ENCODE data around the gene B3GNT2.

Gene B3GNT2

DNA sequence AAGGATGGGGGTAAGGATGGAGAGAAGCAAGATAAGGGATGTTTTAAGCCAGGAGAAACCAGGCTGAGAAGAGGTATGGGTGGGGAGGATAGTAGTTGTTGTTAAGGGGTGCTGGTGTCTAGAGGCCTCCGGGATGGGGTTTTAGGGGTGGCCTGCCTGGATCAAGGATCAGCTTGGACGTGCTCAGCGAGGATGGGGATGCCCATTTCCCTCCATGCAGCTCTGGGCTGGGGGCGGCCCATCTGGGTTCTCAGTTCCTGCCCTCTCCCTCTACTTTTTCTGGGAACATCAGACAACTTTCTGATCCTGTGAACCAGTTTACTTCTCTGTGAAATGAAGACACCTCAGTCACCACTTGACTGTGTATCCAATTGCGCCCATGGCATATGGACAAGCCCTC is 10.1 kb downstream of the B3GNT2 start:
- no peak for DNase-seq

DNA sequence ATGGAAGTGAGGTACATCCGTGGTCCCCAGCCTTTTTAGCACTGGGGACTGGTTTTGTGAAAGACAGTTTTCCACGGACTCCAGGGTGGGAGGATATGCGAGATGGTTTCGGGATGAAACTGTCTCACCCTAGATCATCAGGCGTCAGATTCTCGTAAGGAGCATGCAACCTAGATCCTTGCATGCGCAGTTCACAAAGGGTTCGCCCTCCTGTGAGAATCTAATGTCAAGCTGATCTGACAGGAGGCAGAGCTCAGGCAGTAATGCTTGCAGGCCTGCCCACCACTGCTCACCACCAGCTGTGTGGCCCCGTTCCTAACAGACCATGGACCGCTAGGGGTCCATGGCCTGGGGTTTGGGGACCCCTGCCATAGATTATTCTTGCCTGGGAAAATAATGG is 11.6 kb downstream of the B3GNT2 start:
- no peak for DNase-seq

DNA sequence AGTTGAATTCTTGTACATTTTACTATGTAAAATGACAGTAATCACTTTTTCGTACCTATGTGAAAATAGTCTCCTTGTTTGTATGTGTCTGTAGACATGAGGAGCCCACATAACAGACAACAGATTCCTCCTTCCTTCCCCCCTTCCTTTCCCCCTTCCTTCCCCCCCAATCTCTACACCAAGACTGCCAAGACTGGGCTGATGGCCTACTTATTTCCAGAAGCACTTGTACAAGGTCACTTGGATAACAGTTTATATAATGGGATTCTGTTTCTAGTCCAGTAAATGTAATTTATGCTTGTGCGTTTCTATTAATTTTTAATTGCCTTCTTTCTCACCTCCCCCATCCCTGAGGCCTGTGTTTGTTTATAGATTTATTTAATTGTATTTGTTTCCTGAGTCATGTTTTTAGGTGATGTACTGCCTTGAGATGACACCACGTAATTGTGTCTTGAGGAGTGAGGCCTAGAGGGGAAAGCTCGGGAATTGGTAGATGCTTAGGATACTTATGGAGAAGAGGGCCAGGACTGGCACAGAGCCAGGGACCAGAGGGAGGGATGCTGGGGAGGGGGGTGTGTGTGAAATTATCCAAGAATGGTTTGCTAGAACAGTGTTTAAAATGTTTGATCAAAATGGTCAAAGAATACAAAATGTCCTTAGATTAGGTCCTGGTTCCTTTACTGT is 12.3 kb downstream of the B3GNT2 start:
- DNase-seq, result no peak

DNA sequence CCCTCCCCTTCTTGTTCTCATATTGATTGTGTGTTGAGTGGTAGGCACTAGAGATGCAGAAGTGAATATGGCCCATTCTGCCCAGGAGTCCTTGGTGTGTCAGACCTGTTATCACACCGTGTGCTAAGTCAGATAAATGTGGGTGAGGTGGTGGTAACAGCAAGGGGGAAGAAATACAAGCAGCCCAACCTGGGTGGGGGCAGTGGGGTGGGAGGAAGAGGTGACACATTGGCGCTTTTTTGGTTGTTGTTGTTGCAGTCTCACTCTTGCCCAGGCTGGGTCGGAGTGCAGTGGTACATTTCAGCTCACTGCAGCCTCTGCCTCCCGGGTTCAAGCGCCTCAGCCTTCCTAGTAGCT is 12.8 kb downstream of the B3GNT2 start:
- no peak for DNase-seq

DNA sequence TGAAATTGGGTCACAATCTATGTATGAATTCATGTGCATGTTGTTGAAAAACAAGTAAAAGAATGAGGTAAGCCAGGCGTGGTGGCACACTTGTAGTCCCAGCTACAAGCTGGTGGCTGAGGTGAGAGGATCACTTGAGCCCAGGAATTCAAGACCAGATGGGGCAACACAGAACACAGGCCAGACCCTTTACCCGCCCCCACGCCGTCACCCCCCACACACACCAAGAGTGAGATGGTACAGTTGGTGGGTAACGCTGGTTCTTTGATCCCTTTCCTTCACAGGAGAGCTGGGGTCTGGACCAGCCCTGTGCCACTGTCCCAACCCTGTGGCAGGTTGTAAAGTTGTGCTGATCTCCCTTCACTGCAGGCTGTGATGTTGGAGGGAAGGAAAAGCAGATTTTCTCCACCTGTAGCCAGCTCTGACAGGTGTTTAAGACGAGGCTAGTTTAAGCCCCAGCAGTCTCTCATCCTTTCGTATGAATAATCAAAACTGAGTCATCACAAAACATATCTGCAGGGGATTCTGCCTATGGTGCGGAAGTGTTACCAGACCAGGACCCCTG is 13.6 kb downstream of the B3GNT2 start:
- DNase-seq, result no peak

DNA sequence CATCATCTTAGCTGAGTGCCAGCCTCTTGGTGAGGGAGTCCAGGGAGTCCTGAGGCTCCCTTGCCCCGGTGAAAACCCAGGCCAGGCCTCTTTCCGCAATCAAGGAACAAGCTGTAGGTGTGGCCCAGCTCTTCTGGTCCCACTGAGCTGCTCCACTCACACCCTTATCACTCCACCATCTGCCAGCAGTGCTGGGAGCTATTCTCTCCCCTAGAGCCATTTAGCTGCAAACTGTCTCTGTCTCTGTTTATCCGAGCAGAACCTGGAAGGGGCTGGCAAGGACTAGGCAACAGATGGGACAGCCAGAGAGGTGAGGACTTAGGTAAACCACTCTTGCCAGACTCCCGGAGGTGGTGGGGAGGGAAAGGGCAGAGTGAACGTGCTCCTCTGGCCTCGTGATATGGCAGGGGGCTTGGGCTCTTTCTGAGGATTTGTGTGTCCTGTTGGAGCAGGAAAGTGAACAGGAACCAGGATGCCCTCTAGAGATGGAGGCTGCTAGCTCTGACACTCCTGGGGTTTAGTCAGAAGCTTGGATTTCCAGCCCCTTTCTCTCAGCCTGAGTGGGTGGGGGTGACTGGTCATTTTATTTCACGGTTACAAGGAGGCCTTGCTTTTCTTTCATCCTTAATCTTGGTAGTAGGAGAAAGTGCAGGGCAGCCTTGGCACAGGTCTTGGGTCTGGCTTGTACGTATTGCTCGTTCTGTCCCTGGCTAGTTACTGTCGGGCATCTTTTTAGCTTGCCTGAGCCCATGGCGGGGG is 19.6 kb downstream of the B3GNT2 start:
- no peak for DNase-seq

DNA sequence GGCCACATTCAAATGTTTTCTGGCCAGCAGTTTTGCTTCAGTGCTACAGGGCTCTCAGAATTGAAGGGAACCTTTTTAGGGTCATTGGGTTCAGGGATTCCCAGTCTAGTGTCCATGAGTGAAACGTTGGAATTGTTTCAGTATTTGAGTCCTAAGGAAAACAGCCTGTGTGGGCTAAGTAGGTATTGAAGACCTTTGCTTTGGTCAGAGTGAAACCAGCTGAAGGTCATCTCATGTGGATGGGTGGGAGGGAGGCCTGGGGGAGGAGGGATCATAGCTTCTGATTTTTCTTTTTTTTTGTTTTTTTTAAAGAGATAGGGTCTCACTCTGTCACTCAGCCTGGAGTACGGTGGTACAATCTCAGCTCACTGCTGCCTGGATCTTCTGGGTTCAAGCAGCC is 20.2 kb downstream of the B3GNT2 start:
- DNase-seq, result no peak

DNA sequence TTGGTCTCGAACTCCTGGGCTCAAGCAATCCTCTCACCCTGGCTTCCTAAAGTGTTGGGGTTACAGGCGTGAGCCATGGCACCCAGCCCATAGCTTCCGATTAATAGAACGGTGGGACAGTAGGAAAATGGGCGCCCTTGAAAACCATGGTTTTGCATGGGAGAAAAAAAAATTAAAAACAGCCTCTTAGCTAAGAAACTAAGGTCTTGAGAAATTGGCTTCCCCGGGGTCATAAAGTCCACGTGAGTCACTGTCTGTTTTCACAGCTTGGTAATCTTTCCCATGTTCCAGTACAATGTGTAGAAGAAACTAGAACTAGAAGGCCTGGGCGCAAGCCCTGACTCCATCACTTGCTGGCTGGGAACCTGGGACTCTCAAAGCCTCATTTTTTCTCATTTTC is 20.7 kb downstream of the B3GNT2 start:
- DNase-seq, result no peak

DNA sequence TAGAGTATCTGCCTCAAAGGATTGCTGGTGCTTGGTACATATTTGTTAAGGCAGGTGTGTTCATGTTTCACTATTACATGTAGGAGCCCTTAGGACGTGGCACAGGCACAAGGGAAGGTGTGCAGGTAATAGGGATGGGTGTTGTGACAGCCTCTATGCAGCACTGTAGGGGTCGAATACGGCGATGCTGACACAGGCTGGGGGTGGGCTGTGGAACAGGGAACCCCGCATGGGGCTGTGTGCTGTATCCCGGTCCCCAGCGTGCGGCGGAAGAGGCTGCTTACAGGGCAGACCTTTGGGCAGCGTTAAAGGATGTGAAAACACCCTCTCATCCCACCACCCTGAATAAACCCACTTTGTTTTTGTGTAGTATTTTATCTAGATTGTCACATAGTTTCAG is 21.5 kb downstream of the B3GNT2 start:
- no peak for DNase-seq

DNA sequence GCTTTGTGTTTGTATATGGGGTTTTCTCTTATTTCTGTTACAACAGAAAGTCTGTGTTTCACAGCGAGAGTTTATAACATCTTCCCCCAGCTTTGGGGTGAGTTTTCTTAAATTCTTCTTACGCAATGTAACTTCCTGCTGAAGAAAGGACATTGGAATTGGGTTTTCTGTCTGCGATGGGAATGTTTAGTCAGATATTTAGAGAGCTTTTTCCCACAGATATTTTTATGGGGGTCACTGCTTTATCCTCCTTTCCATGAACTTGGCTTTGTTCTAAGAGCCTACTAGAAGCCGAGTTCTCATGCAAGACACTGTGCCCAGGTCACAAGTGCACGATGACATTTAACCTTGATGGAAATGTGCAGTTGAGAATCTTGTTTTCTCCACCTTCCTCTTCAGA is 22.1 kb downstream of the B3GNT2 start:
- no peak for DNase-seq

DNA sequence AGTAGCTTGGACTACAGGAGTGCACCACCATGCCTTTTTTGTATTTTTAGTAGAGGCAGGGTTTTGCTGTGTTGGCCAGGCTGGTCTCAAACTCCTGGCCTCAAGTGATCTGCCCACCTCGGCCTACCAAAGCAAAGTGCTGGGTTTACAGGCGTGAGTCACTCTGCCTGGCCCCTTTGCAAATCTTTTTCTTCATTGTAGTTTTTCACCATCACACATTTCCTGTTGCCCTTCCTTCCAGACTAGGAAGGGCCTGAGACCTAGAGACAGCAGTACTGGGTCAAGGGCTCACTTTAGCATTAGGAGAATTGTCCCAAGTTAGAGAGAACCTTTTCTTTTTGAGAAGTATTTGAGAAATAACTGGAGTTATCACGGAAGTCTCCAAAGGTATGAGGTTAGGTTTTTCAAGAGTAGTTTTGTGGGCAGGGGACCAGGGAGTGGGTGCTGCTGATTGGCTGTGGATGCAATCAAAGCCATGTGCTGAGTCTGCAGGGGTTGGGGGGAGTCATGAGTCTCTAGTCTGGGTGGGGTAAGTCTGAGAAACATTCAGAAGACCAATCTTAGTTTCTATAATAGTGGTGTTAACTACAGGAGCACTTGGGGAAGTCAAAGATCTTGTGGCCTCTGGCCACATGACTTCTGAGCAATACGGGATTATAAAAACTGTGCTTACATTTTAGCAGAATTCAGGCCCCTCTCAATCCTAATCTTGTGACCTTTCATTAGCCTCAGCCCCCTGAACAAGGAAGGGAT is 23.7 kb downstream of the B3GNT2 start:
- DNase-seq, result no peak

DNA sequence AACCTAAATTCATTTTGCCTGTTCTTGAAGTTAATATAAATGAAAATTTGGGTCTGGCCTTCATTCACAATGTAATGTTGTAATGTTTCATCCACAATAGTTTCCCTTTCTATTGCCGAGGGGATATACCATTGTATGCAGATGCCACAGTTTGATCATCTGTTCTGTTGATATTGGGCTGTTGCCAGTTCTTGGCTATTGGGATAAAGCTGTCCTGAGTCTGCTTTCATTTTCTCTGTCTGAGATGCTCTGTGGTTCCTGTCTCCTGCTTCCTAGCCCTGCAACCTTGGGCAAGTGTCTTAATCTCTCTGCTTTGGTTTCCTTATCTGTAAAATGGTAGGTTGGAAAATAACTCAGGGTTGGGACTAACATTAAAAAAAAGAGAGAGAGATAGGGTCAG is 25.2 kb downstream of the B3GNT2 start:
- no peak for DNase-seq

DNA sequence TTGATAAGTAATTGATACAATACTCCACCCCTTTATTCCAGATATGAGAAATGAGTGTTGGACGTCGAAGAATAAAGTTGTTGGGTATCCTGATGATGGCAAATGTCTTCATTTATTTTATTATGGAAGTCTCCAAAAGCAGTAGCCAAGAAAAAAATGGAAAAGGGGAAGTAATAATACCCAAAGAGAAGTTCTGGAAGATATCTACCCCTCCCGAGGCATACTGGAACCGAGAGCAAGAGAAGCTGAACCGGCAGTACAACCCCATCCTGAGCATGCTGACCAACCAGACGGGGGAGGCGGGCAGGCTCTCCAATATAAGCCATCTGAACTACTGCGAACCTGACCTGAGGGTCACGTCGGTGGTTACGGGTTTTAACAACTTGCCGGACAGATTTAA is 26.3 kb downstream of the B3GNT2 start:
- no peak for DNase-seq

DNA sequence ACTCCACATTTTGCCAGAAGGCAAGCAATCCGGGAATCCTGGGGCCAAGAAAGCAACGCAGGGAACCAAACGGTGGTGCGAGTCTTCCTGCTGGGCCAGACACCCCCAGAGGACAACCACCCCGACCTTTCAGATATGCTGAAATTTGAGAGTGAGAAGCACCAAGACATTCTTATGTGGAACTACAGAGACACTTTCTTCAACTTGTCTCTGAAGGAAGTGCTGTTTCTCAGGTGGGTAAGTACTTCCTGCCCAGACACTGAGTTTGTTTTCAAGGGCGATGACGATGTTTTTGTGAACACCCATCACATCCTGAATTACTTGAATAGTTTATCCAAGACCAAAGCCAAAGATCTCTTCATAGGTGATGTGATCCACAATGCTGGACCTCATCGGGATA is 26.8 kb downstream of the B3GNT2 start:
- no peak for DNase-seq

DNA sequence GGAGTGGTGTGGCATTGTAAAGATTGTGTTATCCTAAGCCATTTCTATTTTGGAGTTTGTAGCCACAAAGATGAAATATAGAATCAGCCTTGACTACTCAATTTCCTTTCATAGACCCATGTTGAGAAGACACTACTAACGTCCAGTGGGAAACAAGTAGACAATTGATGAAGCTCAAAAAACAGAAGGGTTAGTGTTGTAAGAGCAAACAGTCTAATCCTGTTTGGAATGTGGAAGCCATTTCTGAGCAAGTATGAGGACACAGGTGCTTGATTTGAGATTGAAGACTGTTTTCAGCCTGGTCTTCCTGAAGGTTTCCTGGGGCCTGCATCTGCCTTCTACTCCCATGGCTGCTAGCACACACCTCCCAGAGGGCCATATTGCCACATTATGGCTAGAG is 29.1 kb downstream of the B3GNT2 start:
- DNase-seq, result no peak

DNA sequence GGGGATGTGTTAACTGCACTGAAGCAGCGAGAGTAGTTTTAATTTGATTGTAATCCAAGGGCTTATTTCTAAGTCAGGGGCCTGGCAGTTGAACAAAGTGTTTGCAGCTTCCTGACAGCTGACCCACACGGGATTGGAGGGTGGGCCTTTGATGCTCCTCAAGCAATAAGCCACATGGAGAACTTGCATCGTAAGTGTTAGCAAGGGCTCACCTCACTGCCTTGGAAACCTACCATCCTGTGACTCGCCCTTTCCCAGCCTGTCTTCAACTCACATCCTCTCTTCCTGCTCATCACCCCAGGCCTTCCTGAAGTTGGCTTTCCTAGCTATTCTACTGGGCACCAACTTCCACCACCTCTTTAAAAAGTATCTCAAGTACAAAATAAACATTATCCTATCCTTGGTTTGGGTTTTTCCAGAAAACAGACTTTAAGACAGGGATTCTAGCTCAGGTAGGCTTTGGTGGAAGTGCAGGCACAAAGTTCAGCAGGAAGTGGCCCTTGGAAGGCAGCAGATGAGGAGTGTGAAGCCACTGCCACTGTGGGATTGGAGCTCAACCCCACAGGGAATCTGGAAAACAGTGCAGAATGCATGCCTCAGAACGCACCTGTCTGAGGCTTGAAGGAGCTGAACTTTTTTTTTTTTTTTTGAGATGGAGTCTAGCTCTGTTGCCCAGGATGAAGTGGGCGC is 31.6 kb downstream of the B3GNT2 start:
- no peak for DNase-seq

DNA sequence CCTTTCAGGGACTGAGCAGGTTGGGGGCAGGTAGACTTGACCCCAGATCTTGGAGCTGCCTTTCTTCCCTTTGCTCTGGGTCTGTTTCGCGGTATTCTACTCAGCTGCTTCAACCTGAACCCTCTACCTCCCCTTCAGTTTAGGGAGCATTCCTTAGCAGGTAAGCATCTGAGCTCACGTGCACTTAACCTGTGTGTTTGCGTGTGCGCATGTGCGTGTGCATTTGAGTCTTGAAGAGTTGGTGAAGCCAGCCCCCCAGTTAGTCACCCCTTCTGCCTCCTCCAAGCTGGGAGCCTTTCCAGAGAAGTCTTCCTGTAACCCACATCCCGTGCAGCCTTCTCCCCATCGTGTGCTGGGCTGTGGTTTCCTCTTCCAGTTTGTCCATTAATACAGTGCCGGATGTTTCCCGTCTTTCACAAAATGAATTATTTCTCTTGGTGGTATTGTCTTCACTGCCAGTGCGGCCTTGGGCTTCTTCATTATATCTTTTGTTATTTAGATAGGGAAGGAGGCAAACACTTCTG is 33.2 kb downstream of the B3GNT2 start:
- DNase-seq, result no peak

DNA sequence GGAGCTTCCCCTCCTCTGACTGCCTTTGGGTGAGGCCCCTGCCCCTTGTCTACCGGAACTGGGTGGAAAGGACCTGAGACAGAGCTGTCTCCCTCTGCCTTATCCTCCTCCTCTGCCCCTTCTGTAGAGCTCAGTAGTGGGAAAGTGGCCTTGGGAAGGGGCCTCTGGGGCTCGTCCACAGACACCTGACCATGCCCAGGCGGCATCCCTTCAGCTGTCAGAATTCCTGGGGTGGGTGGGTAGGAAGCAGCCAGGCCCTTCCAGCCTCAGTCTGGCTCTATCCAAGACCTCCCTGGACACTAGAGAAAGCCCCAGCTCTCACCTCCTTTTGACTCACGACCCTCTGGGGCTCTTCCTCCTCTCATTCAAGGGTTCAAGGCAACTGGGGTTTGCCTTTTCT is 35.6 kb downstream of the B3GNT2 start:
- DNase-seq, result no peak

DNA sequence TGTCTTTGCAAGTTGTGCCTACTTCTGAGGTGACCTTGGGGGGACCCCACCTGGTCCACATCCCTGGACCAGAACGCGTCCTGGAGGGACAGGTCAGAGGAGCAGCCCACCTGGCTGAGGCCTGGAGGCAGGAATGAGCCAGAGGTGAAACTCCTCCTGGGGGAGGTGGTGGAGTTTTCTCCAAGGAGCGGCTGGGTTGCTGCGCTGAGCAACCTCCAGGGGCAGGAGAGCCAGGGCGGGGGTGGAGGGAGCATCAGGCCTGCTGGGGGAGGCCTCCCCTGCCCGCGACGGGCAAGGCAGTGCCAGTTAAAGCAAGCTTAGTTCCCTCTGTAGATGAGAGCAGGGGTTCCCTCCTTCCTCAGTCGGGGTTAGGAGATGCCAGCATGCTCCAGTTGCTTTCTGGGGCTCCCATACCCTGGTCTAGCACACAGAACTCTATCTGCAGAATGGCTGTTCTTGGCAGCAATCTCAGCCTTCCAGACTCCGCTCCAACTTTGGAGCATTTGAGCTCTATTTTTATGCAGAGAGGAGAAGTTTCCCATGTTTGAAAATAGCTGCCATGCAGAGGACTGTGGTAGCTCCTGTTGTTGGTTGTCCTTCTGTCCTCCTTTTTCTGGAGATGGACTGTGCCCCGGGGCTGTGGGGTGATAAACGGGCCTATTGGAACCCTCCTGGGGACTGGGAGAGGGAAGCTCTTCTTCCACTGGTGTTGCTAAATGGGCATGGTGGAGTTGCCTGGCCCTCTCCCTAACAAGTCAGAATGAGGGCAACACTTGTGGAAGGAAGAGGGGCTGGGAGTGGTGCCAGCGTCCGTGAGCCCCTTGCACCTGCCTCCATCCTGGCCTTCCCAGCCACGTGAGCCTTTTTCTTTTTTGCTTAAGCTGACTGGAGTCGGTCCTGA is 39.1 kb downstream of the B3GNT2 start:
- no peak for DNase-seq

DNA sequence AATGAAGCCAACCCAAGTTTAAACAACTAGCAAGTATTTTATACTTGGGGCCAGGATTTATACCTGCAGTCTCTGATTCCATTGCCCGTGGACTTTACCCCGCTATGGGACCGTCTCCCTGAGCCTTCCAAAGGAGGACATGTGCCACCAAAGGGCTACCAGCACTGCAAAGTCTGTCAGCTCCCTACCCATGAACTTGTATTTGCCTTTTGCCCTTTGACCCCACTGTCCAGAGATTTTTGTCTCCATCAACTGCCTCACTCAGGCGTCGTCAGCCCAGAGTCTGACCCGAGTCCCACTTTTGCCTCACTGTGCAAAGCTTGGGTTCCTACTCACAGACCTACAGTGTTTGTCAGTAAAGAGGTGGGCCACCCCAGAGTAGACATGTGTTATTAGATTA is 40.6 kb downstream of the B3GNT2 start:
- no peak for DNase-seq

DNA sequence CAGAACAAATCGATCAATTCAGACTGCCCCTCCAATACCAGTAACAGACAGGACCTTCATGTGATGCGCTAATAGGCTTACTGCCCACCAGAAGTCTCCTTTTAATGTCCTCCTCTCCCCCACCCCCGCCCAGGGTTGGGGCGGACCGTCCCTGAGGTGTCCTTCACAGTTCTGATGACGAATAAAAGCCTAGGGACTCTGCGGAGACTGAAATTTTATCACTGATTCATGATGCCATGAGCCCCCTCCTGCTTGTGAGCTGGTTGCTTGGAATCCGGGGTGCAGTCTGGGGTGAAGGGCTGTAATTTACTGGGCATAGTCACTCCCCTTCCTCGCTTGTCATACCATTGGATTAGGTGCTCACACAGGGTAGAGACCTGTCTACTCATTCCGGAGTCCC is 42.3 kb downstream of the B3GNT2 start:
- no peak for DNase-seq

DNA sequence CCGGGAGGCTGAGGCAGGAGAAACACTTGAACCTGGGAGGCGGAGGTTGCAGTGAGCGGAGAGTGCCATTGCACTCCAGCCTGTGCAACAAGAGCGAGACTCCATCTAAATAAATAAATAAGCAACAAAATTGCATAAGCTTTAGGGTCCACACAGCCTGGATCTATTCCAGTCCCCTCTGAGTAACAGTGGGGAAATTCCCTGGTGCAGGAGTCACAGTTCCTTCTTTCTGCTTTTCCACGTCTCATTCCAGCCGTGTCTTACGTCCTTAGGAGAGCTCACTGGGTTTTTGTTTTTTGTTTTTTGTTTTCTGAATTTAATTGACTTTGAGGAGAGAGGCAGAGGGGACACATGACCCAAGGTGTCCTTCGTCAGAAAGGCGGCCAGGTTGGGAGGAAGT is 44.6 kb downstream of the B3GNT2 start:
- no peak for DNase-seq

All from activated CD4-positive, CD25-positive, alpha-beta regulatory T cell (primary cell).